HepG2 (cell line): Measurements from ENCODE around the gene PHF21B. TPM values are rescaled to one million over a fixed set of nuclear protein-coding genes. Genes with fewer than 3 reads are reported as not detected.
"Not testable (repeated sequence)": the region's sequence is repeated elsewhere in the genome, so short reads cannot be mapped to it uniquely, and the experiment has no call there.

Experiments used
- ATAC-seq: fragments of 200-7000 bp; cut with Tn5 transposase; 3 replicates; pipeline ENCODE4 v1.9.1; 2020; ENCODE audit warnings: mild to moderate bottlenecking, moderate library complexity
- BruUV-seq: library from RNA; stranded (reverse); fragments of 400-500 nt; replicated peaks from 2 replicates; lab custom pipeline; 2021; lab: Mats Ljungman, UMichigan
- CTCF ChIA-PET: fragments of 300-600 bp; formaldehyde crosslinking; extraction: SDS; loops from one replicate; lab custom pipeline; 2021; ENCODE audit warnings: low total read pairs, inconsistent platforms, low intra/inter-chr PET ratio; lab: Yijun Ruan, JAX
- POLR2A ChIA-PET: fragments of 350-600 bp; sonication (Branson Sonifier 250); formaldehyde crosslinking; loops from one replicate; lab custom pipeline; 2020; ENCODE audit warnings: antibody characterized with exemption, inconsistent platforms; lab: Yijun Ruan, JAX
- DNase-seq: peaks from one replicate; pipeline ENCODE4 v3.0.0-alpha.2; 2015; ENCODE audit warnings: low spot score
- FAIRE-seq: peaks from 3 replicates; lab custom pipeline; 2011; peaks lifted over from hg19 to GRCh38; lab: Jason Lieb, UNC
- H2AFZ ChIP-seq: one replicate; pipeline ENCODE4 v1.6.1; 2011; ENCODE audit warnings: low read length, inconsistent platforms
- H3K27ac ChIP-seq: fragments of 300-600 bp; 3 replicates; pipeline ENCODE4 v1.8.0; 2011; ENCODE audit warnings: mixed run types, mild to moderate bottlenecking, mixed read lengths, low read length, inconsistent platforms; ENCODE audit not compliant: insufficient read depth; ENCODE audit errors: extremely low read length
- H3K27me3 ChIP-seq, 2 experiments: fragments of 200-600 bp in 1 of 2; 2 replicates in 1 of 2; 3 replicates in 1 of 2; pipeline versions ENCODE4 v1.6.0 to v1.8.0; 2011; ENCODE audit warnings: low read length in 2 of 2, mild to moderate bottlenecking in 2 of 2, moderate library complexity in 2 of 2, inconsistent platforms in 1 of 2; ENCODE audit not compliant: insufficient read depth in 2 of 2, control insufficient read depth in 1 of 2
- H3K36me3 ChIP-seq, 2 experiments: fragments of 200-600 bp in 1 of 2; replicated peaks in 1 of 2; 2 replicates in 1 of 2; 3 replicates in 1 of 2; pipeline versions ENCODE4 v1.5.1 to v1.8.0; 2011; ENCODE audit warnings: low read length in 2 of 2, inconsistent platforms in 1 of 2; ENCODE audit not compliant: insufficient read depth in 2 of 2, control insufficient read depth in 1 of 2
- H3K4me1 ChIP-seq: 2 replicates; pipeline ENCODE4 v1.5.1; 2012; ENCODE audit warnings: low read length, inconsistent platforms; ENCODE audit not compliant: insufficient read depth
- H3K4me2 ChIP-seq: 2 replicates; pipeline ENCODE4 v1.6.0; 2011; ENCODE audit warnings: low read depth, low read length, inconsistent platforms
- H3K4me3 ChIP-seq, 3 experiments: fragments of 200-600 bp in 1 of 3; sonication (generic), shearing (Covaris generic) in 1 of 3; replicated peaks in 1 of 3; 2 replicates each; pipeline ENCODE4 v1.5.1; 2011 to 2016; ENCODE audit warnings: low read length in 3 of 3, inconsistent platforms in 2 of 3, low read depth in 2 of 3, mild to moderate bottlenecking in 2 of 3, control low read depth in 1 of 3, mixed read lengths in 1 of 3; ENCODE audit not compliant: insufficient read depth in 1 of 3
- H3K79me2 ChIP-seq: one replicate; pipeline ENCODE4 v1.6.1; 2011; ENCODE audit warnings: low read length, inconsistent platforms; ENCODE audit not compliant: insufficient read depth
- H3K9ac ChIP-seq: 2 replicates; pipeline ENCODE4 v1.6.0; 2011; ENCODE audit warnings: mild to moderate bottlenecking, low read depth, low read length, inconsistent platforms; ENCODE audit not compliant: insufficient read depth
- H3K9me3 ChIP-seq: 2 replicates; pipeline ENCODE4 v1.5.1; 2012; ENCODE audit warnings: mild to moderate bottlenecking, low read length
- H4K20me1 ChIP-seq: 2 replicates; pipeline ENCODE4 v1.6.0; 2011; ENCODE audit warnings: inconsistent platforms, mild to moderate bottlenecking, low read length, moderate library complexity; ENCODE audit not compliant: insufficient read depth
- CSRNP1 ChIP-seq: sonication (generic); formaldehyde crosslinking; IDR thresholded peaks from 2 replicates; pipeline ENCODE4 v1.8.1; 2023; ENCODE audit warnings: mild to moderate bottlenecking, missing genetic modification reagents
- ELF4 ChIP-seq: sonication (generic); formaldehyde crosslinking; IDR thresholded peaks from 2 replicates; pipeline ENCODE4 v1.5.0; 2020; ENCODE audit warnings: missing genetic modification reagents, mild to moderate bottlenecking, moderate library complexity, borderline replicate concordance
- FOSL2 ChIP-seq: sonication (generic); formaldehyde crosslinking; IDR thresholded peaks from 2 replicates; pipeline ENCODE4 v1.4.0; 2020; ENCODE audit warnings: missing genetic modification reagents
- HMG20A ChIP-seq: IDR thresholded peaks from 2 replicates; pipeline ENCODE4 v1.6.1; 2016; ENCODE audit warnings: borderline replicate concordance
- ZC3H13 ChIP-seq: sonication (generic); formaldehyde crosslinking; IDR thresholded peaks from 2 replicates; pipeline ENCODE4 v1.8.1; 2023; ENCODE audit warnings: mild to moderate bottlenecking, missing genetic modification reagents, moderate library complexity
- ZC3H4 ChIP-seq: sonication (generic); formaldehyde crosslinking; IDR thresholded peaks from 2 replicates; pipeline ENCODE4 v1.4.0; 2020; ENCODE audit warnings: missing genetic modification reagents, borderline replicate concordance
- ZNF431 ChIP-seq: sonication (generic); formaldehyde crosslinking; IDR thresholded peaks from 2 replicates; pipeline ENCODE4 v1.9.0; 2022; ENCODE audit warnings: missing genetic modification reagents, low read depth, mild to moderate bottlenecking, borderline replicate concordance
- WGBS: methylation state at CpG from one replicate; pipeline ENCODE4 v1.1.6; 2017; ENCODE audit warnings: low lambda C conversion rate; 5-methylcytosine and 5-hydroxymethylcytosine counted together
- in situ Hi-C: cut with HindIII; loops from 2 replicates; pipeline ENCODE4 v1.10.0; 2017; ENCODE audit warnings: low pct_unique_long_range_greater_than_20kb; ENCODE audit not compliant: extremely low pct_ligation_motif_present
- intact Hi-C: fragments of 100-400 bp; cut with micrococcal nuclease; formaldehyde crosslinking; loops from one replicate; pipeline ENCODE4 v1.10.0; 2022; ENCODE audit not compliant: unreplicated experiment
- polyA plus RNA-seq, 8 experiments: library from polyadenylated mRNA; depleted of rRNA in 3 of 8; stranded (reverse) in 7 of 8; unstranded in 1 of 8; fragments of >200 nt; fragmentation: Illumina TruSeq in 4 of 8; extraction: Trizol in 4 of 8; gene quantifications; 2 replicates each; pipeline versions ENCODE4 v1.2.1 to v1.2.3, GENCODE V29; 2011 to 2016; ENCODE audit warnings: low read depth in 4 of 8, missing spikeins in 1 of 8, mixed read lengths in 1 of 8; ENCODE audit not compliant: insufficient read depth in 1 of 8
- total RNA-seq, 5 experiments: library from RNA; depleted of rRNA; stranded (reverse); fragments of >200 nt; fragmentation: Illumina TruSeq; extraction: Trizol; gene quantifications; 2 replicates each; pipeline ENCODE4 v1.2.3, GENCODE V29; 2016; ENCODE audit warnings: low read depth in 1 of 5
- TF ChIP-seq, protein P1 (sequence below): sonication (generic); formaldehyde crosslinking; IDR thresholded peaks from 2 replicates; pipeline ENCODE4 v1.4.0; 2020; ENCODE audit warnings: missing genetic modification reagents

The PHF21B gene
- total and polyA plus RNA-seq, 2 of the 13 experiments (the other 11 are each of a cell fraction or from before 2014, with no cell fraction given), result not detected

DNA sequence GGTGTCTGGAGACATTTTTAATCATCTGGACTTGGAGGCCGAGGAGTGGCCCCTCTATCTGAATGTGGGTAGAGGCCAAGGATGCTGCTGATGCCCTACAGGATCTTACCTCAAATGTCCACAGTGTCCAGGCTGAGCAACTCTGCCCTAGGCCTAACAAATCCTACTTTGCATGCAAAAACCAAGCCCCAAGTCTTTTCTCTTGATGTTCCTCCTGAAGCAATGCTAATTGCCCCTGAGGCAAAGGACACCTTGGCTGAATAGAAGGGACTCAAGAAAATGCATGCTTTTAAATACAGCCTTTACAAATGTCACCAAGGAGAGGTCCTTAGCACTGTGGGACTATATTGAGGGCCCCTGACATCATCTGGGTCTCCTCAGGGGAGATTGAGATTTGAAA lies 43.8 kb upstream of the PHF21B start:
- TF ChIP-seq CSRNP1 (CRISPR knock-in tag) (no peak), ZC3H4 (CRISPR knock-in tag) (no peak), FOSL2 (CRISPR knock-in tag) (no peak), ZNF431 (CRISPR knock-in tag) (no peak)
- TF ChIP-seq, protein P1, sequence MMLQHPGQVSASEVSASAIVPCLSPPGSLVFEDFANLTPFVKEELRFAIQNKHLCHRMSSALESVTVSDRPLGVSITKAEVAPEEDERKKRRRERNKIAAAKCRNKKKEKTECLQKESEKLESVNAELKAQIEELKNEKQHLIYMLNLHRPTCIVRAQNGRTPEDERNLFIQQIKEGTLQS (CRISPR knock-in tag), result no peak
- TF ChIP-seq, all 625 proteins: peak for 0
- 0% methylated on average over 1 of the region's 1 CpG for WGBS
- H3K9ac ChIP-seq, result no peak overlapping the region
- no peaks in the 10 kb centered on the region for H3K4me1 ChIP-seq
- no peaks in the 10 kb centered on the region for H3K9me3 ChIP-seq
- in situ Hi-C loops (no loop called here), intact Hi-C loops (no loop called here)
- H4K20me1 ChIP-seq, result no peaks in the 10 kb centered on the region
- POLR2A ChIA-PET, result no interaction called here
- H3K79me2 ChIP-seq, result no peaks in the 10 kb centered on the region
- no peak overlapping the region for H2AFZ ChIP-seq
- BruUV-seq, result no TSS peak
- ATAC-seq (no peak), DNase-seq (no peak), FAIRE-seq (no peak)
- H3K36me3 ChIP-seq, result no peaks in the 10 kb centered on the region
- H3K4me2 ChIP-seq, result no peak overlapping the region
- H3K27me3 ChIP-seq, result peaks cover 5 to 63% of the 10 kb centered on the region in 2 experiments; a peak in 4 of 5 replicates
- no peak overlapping the region for H3K4me3 ChIP-seq
- H3K27ac ChIP-seq, result no peak overlapping the region
- CTCF ChIA-PET, result no interaction called here

GRCh38 chr22:45053094-45053493 lies 43.3 kb upstream of the PHF21B start:
- FAIRE-seq, result no peak
- no peak overlapping the region for H2AFZ ChIP-seq
- no peaks in the 10 kb centered on the region for H3K9me3 ChIP-seq
- H3K27ac ChIP-seq, result no peak overlapping the region
- in situ Hi-C loops (no loop called here), intact Hi-C loops (no loop called here)
- no peaks in the 10 kb centered on the region for H3K79me2 ChIP-seq
- ATAC-seq, result no peak
- POLR2A ChIA-PET, result no interaction called here
- DNase-seq, result no peak
- H3K4me3 ChIP-seq, result no peak overlapping the region
- H3K9ac ChIP-seq, result no peak overlapping the region
- WGBS, result 0% methylated on average over 1 of the region's 1 CpG
- TF ChIP-seq ELF4 (CRISPR knock-in tag) (no peak), HMG20A (CRISPR knock-in tag) (no peak), ZC3H13 (CRISPR knock-in tag) (no peak)
- H3K36me3 ChIP-seq, result no peaks in the 10 kb centered on the region
- no peaks in the 10 kb centered on the region for H3K4me1 ChIP-seq
- H4K20me1 ChIP-seq, result no peaks in the 10 kb centered on the region
- CTCF ChIA-PET, result no interaction called here
- BruUV-seq, result no TSS peak
- H3K27me3 ChIP-seq, result peaks cover 5 to 62% of the 10 kb centered on the region in 2 experiments; a peak in 4 of 5 replicates
- no peak overlapping the region for H3K4me2 ChIP-seq

- FAIRE-seq, H3K4me1 ChIP-seq, H3K4me2 ChIP-seq, H2AFZ ChIP-seq, H4K20me1 ChIP-seq, H3K36me3 ChIP-seq, H3K4me3 ChIP-seq, H3K9me3 ChIP-seq, POLR2A ChIA-PET, intact Hi-C loops, H3K27ac ChIP-seq, DNase-seq, in situ Hi-C loops, H3K79me2 ChIP-seq, ATAC-seq, BruUV-seq, H3K9ac ChIP-seq, CTCF ChIA-PET: not testable (repeated sequence)
- H3K27me3 ChIP-seq, result peaks cover 5 to 61% of the 10 kb centered on the region in 2 experiments; a peak in 4 of 5 replicates
- WGBS, result 2% methylated on average over 3 of the region's 3 CpGs
Observed at GRCh38 chr22:45052665-45053064, 42.9 kb upstream of the PHF21B start.
